Hippocampal formation (tissue), 2 donors: ENCODE measurements around the gene RUNX1.

ENCODE experiments used
- DNase-seq, 2 donors: peaks; one replicate each; lab custom pipeline; 2025; lab: John Stamatoyannopoulos, UW

The RUNX1 gene

DNA sequence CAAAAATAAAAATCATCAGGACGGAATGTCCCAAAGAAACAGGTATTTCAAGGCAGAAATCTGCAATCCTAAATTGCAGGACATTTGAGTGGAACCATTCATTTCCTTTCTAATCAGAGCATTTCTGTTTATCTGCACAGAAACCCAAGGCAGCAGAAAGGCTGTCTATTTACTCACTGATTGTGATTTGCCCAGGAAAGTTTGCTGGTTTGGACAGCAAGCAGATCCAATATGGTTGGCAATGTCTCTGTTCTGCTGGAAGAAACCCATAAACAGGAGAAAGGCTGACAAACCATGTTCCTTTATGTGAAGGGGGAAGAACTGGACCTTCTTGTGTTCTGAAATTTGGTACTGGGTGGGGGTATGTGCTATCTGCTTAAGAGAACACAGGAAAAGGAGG lies 260.2 kb downstream of the RUNX1 start:
- no peak for DNase-seq

DNA sequence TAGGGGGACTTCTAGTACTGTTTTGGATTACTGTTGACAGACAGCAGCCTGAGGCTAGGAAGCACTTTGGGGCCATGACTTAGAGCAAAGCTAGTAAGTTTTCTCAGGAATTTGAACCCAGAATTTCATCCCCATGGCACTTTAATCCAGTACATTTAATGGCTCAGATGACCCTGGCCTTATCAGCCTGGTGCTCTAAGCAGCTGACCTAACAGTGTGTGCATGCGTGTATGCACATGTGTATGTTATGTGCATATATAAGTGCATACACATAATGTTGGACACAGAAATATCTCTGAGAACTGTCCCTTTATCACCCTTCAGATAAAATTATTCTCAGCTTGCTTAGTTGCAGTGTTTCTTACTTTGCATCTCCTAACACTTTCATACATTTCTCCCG lies 265.3 kb downstream of the RUNX1 start:
- DNase-seq: no peak

DNA sequence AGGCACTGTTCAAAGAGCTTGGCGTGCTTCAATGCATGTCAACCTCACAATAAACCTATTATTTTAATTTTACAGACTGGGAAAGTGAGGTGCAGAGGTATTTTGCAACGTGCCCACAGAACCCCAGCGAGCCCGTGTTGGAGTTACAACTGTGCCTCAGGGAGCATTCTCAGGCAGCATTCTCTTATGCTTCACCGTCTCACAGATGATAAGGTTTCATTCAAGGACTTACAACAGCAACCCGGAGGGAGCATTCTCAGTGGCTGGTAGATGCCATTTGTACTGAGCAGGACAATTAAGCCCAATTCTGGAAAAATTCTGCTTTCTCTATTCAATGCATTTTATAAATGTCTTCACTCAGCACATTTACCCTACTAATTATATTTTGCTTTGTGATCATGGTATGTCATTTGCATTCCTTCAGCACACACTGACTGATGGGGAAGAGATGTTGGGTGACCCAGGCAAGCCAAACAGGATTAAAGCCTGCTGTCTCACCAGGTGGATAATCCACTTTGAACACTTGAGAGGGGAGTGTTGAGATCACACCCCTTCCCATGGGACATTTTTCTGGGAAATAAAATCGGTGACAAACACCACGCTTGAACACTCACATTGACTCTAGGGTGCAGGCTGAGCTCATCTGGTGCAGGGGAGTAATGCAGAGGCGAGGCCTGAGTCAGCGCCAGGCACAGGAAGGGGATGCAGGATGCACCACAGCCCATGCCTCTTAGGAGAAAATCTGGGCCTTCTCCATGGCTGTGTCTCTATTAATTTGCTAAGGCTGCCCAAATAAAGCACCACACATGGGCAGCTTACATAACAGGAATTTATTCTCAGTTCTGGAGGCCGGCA lies 266.4 kb downstream of the RUNX1 start:
- no peak for DNase-seq

DNA sequence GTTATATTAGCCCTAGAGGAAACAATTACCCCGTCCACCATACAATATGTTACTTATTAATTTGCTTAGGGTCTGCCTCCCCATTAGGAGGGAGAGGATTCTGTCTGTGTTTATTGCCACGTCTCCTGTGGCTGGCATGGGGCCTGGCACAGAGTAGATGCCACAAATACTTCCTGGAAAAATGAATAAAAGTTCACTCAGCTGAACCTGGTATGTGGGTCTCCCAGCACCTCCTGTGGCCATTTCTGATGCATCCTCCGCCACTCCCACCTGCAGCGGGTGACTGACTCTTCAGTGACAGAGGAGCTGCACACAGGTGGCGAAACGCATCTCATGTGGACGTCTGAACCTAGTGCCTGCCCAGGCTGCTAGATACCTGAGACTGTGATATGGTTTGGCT lies 267.6 kb downstream of the RUNX1 start:
- no peak for DNase-seq

DNA sequence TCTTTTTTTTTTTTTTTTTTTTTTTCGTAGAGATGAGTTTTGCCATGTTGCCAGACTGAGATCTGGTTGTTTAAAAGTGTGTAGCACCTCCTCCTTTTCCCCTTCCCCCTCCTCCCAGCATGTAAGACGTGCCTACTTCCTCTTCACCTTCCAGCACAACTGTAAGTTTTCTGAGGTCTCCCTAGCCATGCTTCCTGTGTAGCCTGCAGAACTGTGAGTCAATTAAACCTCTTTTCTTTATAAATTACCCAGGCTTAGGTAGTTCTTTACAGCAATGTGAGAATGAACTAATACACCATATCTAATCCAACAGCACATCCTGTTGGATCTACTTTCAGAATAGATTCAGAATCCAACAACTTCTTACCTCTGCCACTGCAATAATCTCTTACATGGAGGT lies 269.2 kb downstream of the RUNX1 start:
- DNase-seq: no peak

DNA sequence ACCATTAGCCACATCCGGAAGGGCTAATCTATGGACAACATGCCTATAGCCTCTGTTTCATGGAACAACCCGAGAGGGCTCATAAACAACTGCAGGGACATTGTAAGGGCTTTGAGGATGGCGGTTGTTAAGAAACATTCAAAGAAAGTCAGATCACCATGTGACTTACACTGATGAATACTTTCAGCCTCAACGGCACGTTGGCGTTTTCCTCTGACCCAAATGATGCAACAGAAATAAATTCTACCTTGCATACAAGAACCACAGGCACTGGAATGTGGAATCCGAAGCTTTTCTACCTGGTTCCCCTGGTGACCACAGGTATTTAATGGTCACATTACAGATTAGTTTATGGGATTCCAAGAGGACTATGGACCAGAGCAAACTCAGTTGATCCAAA lies 273.3 kb downstream of the RUNX1 start:
- DNase-seq: no peak

DNA sequence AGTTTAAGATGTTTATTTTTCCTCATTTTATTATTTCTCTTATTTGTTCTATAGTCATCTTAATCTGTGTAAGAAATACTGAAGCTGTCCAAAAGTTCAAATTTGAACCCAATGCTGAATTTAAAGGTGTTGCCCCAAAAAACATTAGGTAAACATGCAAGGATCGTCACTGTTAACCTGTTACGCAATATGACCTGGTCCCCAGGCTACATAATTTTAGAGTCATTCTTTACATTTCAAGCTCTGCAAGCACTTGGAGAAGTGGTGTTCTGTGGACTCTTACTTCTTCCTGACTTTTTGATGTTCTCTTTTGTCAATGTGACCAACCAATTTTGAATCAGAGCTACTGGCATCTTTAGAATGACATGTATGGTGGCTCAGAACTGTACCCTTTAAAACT lies 274.4 kb downstream of the RUNX1 start:
- DNase-seq: no peak

DNA sequence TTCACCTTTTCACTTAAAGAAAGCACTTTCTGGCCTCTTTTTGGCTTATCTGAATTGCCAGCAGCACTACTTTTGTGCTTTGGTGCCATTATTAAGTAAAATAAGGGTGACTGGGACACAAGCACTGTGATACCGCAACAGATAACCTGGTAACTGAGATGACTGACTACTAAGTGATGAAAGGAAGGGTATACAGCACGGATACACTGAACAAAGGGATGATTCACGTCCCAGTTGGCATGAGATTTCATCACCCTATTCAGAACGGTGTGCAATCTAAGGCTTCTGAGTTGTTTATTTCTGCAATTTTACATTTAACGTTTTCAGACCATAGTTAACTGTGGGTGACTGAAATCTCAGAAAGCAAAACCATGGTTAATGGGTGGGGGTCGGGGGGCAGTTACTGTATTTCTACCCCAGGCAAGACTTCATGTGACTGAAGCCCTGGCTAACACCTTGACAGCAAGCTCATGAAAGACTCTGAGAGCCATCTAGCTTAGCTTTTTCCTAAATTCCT lies 277.5 kb downstream of the RUNX1 start:
- DNase-seq: no peak

DNA sequence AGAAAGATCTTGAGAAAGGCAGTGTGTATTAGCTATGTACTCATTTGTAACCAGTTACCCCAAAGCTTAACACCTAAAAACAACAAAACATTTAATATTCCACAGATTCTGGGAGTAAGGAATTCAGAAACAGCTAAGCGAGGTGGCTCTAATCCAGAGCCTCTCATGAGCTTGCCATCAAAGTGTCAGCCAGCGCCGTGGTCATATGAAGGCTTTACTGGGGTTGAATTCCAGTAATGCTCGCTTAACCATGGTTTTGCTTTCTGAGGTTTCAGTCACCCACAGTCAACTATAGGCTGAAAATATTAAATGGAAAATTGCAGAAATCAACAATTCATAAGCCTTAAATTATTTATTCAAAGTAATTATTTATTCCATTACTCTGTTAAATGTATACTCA lies 278.5 kb downstream of the RUNX1 start:
- no peak for DNase-seq

DNA sequence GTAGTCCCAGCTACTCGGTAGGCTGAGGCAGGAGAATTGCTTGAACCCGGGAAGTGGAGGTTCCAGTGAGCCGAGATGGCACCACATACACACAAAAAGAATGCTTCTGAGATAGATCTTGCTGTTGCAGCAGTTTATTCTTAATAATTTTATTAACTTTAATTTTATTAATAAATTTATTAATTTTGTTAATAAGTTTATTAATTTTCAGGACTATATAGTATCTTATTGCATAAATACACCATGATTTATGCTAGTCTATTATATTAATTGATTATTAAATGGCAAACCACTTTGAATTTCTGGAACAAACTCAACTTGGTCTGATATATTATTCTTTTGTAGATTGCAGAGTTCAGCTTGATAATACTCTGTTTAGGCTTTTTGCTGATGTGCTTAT lies 280.8 kb downstream of the RUNX1 start:
- no peak for DNase-seq

DNA sequence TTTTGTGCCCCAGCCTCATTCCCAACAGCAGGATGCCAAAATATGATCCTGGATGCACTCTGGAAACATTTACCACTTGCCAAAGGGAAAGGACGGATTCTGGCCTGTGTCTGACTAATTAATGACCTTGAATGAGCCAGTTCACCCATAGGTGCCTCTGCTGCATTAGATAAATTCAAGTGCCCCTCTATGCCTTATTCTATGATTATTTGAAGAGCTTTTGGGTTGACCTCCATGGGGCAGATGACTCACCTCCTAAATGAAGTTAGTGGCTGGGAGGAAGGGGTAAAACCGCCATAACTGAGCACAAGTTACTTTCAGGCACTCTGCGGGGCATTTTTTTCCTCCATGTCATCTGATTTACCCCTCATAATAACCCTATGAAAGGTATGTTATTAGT lies 282.2 kb downstream of the RUNX1 start:
- DNase-seq: no peak

DNA sequence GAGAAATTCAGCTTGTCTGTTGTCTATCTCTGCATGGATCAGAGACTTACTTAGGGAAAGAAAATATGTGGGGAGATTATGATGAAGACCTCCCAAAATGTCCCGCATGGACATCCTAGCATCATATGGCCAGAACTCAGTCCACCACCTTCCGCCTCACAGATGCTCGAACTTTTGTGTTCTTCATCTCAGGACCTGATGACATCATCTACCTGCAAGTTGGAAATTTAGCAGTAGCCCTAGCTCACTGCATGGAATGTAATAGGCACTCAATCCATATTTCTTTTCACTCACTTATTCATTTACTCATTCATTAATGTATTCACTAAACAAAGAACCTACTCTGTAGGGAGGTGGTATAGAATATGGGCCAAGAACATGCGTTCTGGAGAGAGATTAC lies 283.5 kb downstream of the RUNX1 start:
- no peak for DNase-seq

DNA sequence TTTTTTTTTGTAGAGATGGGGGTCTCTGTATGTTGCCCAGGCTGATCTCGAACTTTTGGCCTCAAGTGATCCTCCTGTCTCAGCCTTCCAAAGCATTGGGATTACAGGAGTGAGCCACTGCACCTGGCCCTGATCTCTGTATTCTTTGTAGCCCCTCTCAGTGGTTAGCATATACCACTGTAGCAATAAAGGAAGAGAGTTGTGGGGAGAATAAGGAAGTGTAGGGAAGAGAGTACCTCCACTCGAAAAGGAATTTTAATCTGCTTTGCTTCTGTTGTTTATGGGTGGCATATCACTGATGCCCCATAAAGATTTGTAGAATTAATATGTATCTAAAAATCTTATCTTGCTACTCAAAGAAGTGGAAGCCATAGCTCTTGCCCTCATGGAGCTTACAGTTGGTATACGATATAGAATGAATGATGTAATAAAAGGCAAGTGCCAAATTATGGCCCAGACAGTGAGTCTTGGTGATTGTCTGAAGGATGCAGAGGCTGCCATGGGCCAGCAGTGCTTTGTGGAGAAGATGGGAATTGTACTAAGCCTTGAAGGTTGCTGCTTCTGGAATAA lies 284.3 kb downstream of the RUNX1 start:
- DNase-seq: no peak

DNA sequence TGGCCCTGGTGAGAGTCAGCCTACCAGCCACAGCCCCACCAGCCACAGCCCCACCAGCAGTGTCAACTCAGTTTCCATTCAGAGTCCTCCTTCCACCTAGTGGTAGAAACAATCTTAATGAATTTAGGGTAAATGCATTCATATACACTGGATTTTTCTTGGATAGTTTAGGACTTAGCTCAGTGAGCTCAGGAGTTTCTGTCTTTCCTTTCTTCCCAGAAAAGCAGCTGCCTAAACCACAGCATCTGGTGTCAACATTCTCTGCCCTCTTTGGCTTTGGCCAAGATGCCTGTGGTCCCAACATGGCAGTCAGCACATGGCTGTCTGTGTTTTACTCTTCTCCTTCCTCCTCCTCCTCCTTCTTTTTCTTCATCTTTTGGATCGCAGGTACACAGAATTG lies 286.3 kb downstream of the RUNX1 start:
- no peak for DNase-seq

DNA sequence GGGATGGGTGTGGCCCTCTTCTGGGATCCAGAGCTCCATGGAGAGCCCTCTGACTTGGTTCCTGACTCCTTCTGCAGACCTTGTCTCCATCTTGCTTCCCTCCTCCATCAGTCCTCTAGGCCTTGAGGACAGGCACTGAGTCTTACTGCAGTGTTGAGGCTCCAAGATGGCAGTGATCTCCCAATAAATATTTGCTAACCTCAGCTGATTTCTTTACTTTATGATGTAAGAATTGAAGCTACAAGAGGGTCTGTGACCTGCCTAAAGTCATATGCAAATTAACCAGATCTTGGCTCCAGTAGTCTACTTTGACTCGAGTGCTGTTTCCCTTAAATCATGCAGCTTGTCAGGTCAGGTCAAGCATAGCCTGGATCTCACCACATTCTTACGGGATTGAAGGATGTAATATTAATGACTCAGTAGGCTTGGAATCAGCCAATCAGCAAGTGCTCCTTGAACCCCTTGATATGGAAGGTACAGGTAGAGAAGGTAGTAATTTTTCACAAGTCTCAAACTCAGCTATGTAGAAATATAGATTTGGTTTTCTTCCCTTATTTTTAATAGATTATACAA lies 287.3 kb downstream of the RUNX1 start:
- no peak for DNase-seq

DNA sequence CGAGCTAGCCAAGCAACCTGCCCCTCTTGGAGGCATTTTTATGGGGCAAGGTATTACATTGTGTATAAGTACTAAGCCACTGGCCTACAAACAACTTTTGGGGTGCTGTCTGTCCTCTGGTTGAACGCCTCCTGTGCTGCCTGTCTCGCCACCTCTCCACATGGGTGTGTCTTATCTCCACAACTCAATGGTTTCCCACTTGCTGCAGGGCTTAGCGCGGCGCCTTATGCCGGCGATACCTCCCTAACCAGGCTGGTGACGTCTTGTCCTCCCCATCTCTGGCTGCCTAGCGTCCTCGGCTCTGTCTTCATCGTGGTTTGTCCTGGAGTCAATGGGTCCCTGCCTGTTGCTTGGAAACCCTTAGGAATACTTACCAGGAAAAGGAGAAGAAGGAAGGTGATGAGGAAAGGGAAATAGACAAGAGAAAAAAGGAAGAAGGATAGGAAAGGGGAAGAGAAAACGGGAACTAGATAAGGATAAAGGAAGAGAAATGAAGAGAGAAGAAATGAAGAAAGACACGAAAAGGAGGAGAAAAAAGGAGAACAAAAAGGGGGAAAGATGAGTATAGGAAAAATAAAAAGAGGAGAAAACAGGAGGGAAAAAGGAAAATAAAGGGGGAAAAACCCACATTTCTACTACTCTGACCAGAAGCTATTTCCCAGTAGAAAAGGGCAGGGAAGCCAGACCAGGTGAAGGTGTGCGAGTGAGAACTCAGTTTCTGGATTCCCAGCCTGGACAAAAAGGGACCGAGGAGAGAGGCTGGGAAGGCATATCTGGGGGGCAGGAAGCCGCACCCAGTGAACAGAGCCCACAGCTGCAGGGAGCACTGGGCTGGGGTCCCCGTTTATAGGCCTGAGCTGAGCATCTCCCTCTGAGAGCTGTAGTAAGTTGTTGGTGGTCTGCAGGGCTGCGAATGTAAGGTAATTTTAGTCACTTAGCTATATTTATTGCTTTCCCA lies 294.1 kb downstream of the RUNX1 start:
- no peak for DNase-seq

DNA sequence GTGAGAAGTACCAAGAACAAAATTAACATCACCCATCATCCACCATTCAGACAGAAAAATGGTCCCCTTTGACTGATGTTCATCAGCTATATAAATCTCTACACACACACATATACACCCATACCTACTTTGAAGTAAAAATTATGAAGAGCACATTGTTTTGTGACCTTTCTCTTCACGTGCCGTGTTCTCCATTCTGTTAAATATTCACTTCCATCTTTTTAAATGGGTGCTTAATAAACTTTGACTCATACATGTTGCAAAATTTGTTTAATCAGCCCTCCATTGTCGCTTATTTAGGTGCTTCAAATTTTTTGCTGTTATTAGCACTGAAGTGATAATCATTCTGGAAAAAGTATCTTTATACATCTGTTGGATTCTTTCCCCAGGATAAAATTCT lies 300.2 kb downstream of the RUNX1 start:
- DNase-seq: no peak

DNA sequence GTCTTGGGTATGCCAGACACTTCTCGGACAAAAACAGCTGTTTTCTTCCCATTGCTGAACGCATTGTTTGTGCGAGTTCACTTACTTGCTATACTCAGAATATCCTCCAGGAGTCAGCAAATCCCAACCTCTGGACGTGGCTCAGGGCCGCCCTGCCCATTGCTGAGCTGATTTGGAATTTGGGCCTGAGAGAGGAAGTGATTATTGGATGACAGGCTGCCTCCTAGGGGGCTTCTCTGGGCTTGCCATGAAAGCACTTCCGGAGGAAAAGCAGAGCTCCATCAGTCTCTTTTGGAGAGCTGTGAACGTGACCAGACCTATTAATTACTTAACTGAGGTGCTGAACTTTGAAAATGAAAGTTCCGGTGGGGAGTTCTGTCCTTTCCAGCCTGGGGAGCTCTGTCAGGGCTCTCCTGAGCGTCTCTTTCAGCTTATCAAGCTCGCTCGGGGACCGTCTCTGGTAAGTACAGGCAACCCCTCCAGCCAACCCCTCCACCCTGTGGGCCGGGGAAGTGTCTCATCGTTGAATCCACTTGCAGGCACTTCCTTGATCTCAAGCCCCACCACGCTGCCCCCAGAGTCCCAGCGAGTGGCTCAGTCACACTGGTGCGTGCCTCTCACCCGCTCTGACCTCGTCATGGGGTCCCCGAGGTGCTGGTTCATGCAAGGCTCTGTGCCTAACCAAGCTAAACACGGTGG lies 303.4 kb downstream of the RUNX1 start:
- DNase-seq: peak; percentile 33 to 35

DNA sequence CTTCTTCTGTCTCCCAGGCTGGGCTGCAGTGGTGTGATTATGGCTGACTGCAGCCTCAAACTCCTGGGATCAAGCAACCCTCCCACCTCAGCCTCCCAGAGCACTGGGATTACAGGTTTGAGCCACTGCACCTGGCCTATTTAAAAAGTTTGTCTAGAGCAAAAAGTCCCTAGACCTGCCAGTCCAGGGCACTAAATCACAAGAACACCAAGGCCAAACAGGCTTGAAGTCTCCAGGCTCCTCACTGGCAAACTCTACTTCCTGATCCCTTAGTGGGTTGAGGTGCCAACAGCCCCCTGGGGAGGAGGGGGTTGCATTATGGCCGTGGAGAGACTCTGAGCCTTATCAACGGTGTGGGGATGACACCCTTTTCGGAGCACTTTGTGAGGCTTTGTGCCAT lies 304.3 kb downstream of the RUNX1 start:
- no peak for DNase-seq

DNA sequence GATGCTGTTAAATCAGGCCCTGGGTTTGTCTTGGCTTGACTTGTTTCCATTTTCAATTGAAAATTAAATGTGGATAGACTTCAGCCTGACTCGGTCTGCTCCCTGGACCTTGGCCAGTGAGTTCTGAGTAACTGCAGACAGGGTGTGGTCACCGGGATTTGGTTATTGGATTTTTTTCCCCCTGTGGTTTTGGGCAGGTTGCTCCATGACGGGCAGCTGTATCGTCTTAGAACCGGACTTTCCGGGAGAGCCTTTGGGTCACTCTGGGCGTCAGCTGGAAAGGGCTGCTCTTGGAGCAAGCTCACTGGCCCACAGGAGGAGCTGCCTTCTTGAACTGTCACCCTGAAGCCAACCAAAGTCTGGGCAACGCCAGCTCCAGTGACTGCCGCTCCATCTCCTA lies 305.3 kb downstream of the RUNX1 start:
- no peak for DNase-seq

DNA sequence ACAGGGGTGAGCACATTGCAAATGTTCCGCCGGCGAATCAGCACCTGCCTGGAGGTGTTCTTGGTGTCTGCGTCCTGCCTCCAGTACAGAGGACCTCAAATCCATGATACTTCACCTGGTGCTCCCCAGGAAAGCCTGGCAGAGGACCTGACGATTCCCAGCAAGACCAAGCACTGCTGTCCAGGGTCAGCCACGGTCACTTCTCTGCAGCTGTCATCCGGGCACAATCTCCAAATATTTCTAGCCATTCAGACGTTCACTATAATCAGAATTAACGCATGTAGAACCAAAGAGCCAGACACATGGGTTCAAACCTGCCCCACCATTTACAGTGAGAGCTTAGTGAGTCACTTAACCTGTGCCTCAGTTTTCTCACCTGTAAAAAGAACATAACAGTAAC lies 305.8 kb downstream of the RUNX1 start:
- no peak for DNase-seq

DNA sequence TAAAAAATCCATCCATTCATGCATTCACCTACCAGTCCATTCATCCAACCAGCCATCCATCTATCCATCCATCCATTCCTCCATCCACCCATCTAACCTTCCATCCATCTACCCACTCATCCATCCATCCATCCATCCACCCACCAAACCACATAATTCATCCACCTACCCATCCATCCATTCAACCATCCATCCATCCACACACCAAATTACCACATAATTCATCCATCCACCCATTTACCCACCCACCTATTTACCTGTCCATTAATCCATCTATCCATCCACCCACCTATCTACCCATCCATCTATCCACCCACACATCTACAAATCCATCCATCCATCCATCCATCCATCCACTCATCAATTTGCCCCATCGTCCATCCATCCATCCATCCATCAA lies 308.9 kb downstream of the RUNX1 start:
- no peak for DNase-seq
